Hematopoietic multipotent progenitor cell treated with erythropoietin and hydrocortisone succinate and interleukin-3 and kit ligand, for 15 days (in vitro differentiated cells): ENCODE measurements around the gene POPDC2.

Source experiments
- DNase-seq: peaks from one replicate; pipeline ENCODE4 v3.0.0-alpha.2; 2015; ENCODE audit warnings: low spot score

Gene POPDC2

GRCh38 chr3:119639494-119640350, 20.7 kb downstream of the POPDC2 start:
- DNase-seq: no peak

GRCh38 chr3:119637679-119638477, 22.5 kb downstream of the POPDC2 start:
- DNase-seq: no peak

- DNase-seq: no peak
Measured at GRCh38 chr3:119636891-119637611, 23.3 kb downstream of the POPDC2 start.

GRCh38 chr3:119636249-119636648, 24.1 kb downstream of the POPDC2 start:
- DNase-seq: no peak

- no peak for DNase-seq
Measured at GRCh38 chr3:119635719-119636118, 24.7 kb downstream of the POPDC2 start.

- no peak for DNase-seq
Measured at GRCh38 chr3:119632829-119633228, 27.6 kb downstream of the POPDC2 start.

GRCh38 chr3:119632216-119632615, 28.2 kb downstream of the POPDC2 start:
- no peak for DNase-seq

- DNase-seq: no peak
Measured at GRCh38 chr3:119631516-119631915, 28.9 kb downstream of the POPDC2 start.

- DNase-seq: no peak
Measured at GRCh38 chr3:119630880-119631329, 29.5 kb downstream of the POPDC2 start.

GRCh38 chr3:119630128-119630879, 30.1 kb downstream of the POPDC2 start:
- DNase-seq: no peak

GRCh38 chr3:119628816-119629445, 31.5 kb downstream of the POPDC2 start:
- no peak for DNase-seq

- no peak for DNase-seq
Measured at GRCh38 chr3:119628390-119628789, 32.0 kb downstream of the POPDC2 start.

- no peak for DNase-seq
Measured at GRCh38 chr3:119627461-119627860, 32.9 kb downstream of the POPDC2 start.

GRCh38 chr3:119626196-119626595, 34.2 kb downstream of the POPDC2 start:
- no peak for DNase-seq

GRCh38 chr3:119625451-119626153, 34.8 kb downstream of the POPDC2 start:
- no peak for DNase-seq

GRCh38 chr3:119624002-119624720, 36.2 kb downstream of the POPDC2 start:
- no peak for DNase-seq

- DNase-seq: no peak
Measured at GRCh38 chr3:119620899-119621298, 39.5 kb downstream of the POPDC2 start.

GRCh38 chr3:119619094-119619493, 41.3 kb downstream of the POPDC2 start:
- DNase-seq: no peak

- DNase-seq: no peak
Measured at GRCh38 chr3:119616056-119616455, 44.3 kb downstream of the POPDC2 start.

- no peak for DNase-seq
Measured at GRCh38 chr3:119613872-119614271, 46.5 kb downstream of the POPDC2 start.
